GM21576 (cell line): ENCODE measurements around the gene SARS2.
A peak's percentile ranks its signal among the peaks of the same experiment; 100 is the strongest.

Source experiments
- ATAC-seq: cut with Tn5 transposase; IDR thresholded peaks from one replicate; pipeline ENCODE4 v1.9.1; 2021; ENCODE audit warnings: mild to moderate bottlenecking, moderate library complexity; ENCODE audit not compliant: unreplicated experiment

Gene SARS2

GRCh38 chr19:38919837-38920601 lies 10.5 kb downstream of the SARS2 start:
- no peak for ATAC-seq

DNA sequence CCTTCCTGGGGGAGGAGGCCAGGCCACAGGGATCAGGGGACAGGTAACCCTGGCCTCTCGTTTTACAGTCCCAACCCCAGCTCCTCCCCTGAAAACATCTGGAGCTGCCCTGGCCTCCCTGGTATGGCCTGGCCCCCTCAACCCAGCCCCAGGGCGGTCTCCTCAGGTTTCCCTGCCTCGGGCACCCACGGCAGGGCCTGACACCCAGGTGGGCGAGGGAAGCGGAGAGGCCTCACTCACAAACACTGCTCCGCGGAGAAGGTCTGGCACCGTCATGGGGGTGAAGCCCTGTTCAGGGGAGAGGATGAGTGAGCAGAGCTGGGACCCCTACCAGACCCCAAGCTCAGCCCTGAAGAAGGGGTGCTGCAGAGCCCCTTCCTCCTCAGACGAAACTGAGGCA lies 12.0 kb downstream of the SARS2 start:
- no peak for ATAC-seq

DNA sequence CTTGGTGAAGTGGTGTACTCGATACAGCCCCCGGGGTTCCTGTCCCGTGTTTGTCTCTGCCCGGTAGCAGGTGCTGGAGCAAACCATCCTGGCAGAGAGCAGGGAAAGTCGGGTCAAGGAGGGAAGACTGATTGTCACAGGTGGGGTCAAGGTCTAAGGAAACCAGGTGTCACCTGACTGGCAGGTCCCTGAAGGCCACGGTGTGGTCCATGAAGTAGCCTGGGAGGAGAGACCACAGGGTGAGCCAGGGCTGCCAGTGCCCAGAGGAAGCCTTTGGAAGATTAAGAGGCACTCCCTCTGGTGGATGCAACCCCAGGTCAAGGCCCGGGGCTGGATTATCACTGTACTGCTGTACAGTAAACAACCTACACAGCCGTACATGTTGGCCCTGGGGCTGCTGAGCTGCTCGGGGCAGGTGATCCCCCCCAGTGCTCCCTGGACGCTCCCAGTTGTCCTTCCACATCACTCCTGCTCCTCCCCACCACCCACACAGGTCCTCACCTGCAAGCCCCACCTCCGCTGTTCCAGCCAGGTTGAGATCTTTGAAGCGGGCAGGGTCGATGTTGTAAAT lies 12.6 kb downstream of the SARS2 start:
- ATAC-seq, result no peak

DNA sequence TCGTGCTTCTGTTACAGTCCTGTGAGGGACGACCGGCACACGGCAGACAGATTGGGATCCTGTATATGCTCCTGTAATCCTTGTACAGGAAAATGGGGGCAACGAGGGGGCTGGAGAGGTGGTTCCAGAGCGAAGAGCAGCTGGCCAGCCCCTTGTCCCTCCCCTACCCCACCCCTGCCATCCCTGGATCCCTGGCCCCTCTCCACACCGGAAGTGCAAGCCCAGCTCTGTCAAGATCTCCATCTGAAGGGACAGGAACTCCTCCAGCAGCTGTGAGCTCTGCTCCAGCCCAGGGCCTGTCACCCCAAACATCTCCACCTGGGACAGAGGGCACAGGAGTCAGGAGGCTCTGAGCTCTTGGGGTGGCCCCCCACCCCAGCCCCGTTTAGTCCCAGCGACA lies 13.0 kb downstream of the SARS2 start:
- no peak for ATAC-seq

DNA sequence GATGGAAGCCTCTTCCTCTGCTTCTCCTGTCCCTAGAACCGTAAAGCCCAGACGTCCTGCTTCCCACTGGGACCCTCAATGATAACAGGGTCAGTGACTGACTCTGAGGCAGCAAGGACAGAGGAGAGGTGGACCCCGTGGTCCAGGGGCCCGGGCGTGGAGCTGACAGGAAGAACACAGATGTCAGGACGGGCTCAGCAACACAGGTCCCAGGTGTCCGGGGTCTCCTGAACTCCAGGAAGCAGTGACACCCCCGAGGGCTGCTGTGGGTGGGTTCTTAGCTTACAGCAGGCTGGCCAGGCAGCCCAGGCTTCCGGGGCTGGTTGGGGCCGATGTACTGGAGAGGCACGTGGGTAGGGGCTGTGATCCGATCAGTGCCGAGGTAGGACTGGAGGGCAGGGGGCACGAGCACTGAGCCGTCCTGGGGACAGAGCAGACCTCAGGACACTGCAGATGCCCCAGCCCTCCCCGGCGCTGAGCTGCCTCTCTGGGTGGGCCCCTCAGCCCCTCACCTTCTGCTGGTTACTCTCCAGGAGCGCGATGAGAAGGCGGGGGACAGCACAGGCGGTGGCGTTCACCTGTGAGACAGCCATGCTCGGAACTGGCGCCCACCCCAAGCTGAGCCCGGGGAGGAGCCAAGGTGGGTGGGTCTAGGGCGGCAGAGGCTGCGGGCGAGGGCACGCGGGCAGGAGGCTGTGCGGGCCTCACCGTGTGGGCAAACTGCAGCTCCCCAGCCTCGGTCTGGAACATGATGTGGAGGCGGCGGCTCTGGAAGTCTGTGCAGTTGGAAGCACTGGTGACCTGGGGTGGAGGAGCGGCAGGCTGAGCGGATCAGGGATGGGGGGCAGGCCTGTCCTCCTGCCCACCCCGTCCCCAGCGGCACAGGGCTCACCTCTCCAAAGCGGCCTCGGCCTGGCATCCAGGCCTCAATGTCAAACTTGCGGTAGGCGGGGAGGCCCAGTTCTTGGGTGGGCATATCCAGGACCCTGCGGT lies 14.9 kb downstream of the SARS2 start:
- no peak for ATAC-seq

- no peak for ATAC-seq
Measured at GRCh38 chr19:38913958-38914357, 16.6 kb downstream of the SARS2 start.

GRCh38 chr19:38912600-38913514 lies 17.7 kb downstream of the SARS2 start:
- ATAC-seq, result no peak

- ATAC-seq, result no peak
Measured at GRCh38 chr19:38911388-38912001, 19.1 kb downstream of the SARS2 start.

GRCh38 chr19:38910488-38910887 lies 20.1 kb downstream of the SARS2 start:
- ATAC-seq, result no peak

GRCh38 chr19:38908911-38909310 lies 21.7 kb downstream of the SARS2 start:
- no peak for ATAC-seq

GRCh38 chr19:38907670-38908069 lies 22.9 kb downstream of the SARS2 start:
- no peak for ATAC-seq

GRCh38 chr19:38907227-38907626 lies 23.3 kb downstream of the SARS2 start:
- ATAC-seq, result no peak

GRCh38 chr19:38905620-38906019 lies 24.9 kb downstream of the SARS2 start:
- ATAC-seq, result no peak

- ATAC-seq, result no peak
Measured at GRCh38 chr19:38904581-38905539, 25.7 kb downstream of the SARS2 start.

DNA sequence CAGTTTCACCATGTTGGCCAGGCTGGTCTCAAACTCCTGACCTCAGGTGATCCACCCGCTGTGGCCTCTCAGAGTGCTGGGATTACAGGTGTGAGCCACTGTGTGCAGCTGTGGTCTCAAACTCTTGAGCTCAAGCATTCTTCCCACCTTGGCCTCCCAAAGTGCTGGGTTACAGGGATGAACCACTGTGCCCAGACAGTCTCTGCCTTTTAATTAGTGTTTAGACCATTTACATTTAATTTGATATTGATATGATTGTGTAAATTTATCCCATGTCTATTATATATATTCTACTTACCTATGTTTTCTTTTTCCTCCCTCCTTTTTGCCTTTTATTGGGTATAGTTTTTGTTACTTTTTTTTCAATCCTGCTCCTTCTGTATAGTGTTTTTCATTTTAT lies 28.9 kb downstream of the SARS2 start:
- no peak for ATAC-seq

DNA sequence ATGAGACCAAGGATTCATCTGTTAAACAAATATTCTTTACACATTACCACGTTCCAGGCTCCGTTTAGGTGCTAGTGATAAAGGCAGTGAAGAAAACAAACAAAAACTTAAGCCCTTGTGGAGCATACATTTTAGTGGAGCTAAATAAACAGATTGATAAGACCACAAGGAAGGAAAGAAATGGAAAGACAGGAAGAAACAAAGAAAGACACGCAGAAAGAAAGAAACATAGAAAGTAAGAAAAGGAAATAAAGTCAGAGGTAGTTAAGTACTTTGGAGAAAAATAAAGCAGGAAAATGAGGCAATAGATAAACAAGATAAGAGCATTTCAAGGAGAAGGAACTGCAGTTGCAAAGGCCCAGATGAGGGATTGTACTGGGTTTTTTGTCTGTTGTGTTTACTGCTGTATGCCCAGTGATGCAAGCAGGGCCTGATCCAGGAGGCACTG lies 29.8 kb downstream of the SARS2 start:
- ATAC-seq, result no peak

GRCh38 chr19:38900202-38900629 lies 30.3 kb downstream of the SARS2 start:
- no peak for ATAC-seq

DNA sequence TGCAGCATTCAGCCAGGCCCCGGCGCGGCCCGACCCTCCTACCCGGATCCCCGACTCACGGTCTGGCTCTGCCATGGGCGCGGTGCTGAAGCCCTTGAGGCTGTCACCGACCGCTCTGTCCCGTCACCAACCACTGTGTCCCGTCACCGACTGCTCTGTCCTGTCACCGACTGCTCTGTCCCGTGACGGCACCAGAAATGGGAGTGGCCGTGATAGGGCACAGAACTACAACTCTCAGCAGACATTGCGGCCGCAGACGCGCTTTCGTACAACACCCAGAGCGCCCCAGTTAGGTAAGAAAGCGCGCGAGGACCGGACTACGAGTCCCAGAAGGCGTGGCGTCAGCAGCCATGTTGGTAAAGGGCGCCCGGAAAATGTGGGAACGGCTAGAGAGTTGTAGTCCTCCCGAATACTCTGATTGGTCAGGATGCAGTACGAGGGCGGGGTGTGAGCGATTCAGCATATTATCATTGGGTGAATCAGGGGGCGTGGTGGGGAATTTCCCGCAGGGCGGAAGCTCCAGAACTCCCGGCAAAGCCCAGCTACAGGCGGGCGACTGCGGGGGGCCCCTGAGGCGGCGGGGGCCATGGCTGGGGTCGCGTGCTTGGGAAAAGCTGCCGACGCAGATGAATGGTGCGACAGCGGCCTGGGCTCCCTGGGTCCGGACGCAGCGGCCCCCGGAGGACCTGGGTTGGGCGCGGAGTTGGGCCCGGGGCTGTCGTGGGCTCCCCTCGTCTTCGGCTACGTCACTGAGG lies 30.9 kb downstream of the SARS2 start, which contains the start of the genes NFKBIB and SIRT2:
NFKBIB (plus strand) TSS at position 523 of the 755 bp plus-strand sequence; CDS start at position 587, 64 bp downstream.
SIRT2 (minus strand) TSS at position 172 of the 755 bp plus-strand sequence; CDS start at position 75, 97 bp downstream.
- ATAC-seq, result peak; percentile 89
